HG03108 (cell line): ENCODE data around the gene KCTD4.
"Not testable (repeated sequence)": the region's sequence is repeated elsewhere in the genome, so short reads cannot be mapped to it uniquely, and the experiment has no call there.

Source experiments
- ATAC-seq: cut with Tn5 transposase; IDR thresholded peaks from one replicate; pipeline ENCODE4 v1.9.1; 2021; ENCODE audit warnings: moderate library complexity; ENCODE audit not compliant: unreplicated experiment

KCTD4 gene

GRCh38 chr13:45200701-45201232 is at the start of gene KCTD4:
TSS of gene KCTD4 (minus strand) at chr13:45201045. CDS start at chr13:45194567, 6,478 bp downstream.
- no peak for ATAC-seq

- no peak for ATAC-seq
Measured at GRCh38 chr13:45249662-45250061, 48.8 kb upstream of the KCTD4 start.

- ATAC-seq: not testable (repeated sequence)
Measured at GRCh38 chr13:45244736-45245135, 43.9 kb upstream of the KCTD4 start.

- no peak for ATAC-seq
Measured at GRCh38 chr13:45243077-45243476, 42.2 kb upstream of the KCTD4 start.

GRCh38 chr13:45242524-45242923 is 41.7 kb upstream of the KCTD4 start:
- ATAC-seq: no peak

- ATAC-seq: no peak
Measured at GRCh38 chr13:45242070-45242469, 41.2 kb upstream of the KCTD4 start.

GRCh38 chr13:45240143-45240542 is 39.3 kb upstream of the KCTD4 start:
- ATAC-seq: no peak

- no peak for ATAC-seq
Measured at GRCh38 chr13:45238945-45239795, 38.3 kb upstream of the KCTD4 start.

- no peak for ATAC-seq
Measured at GRCh38 chr13:45232591-45232990, 31.7 kb upstream of the KCTD4 start.

- no peak for ATAC-seq
Measured at GRCh38 chr13:45231722-45232121, 30.9 kb upstream of the KCTD4 start.

- no peak for ATAC-seq
Measured at GRCh38 chr13:45231305-45231704, 30.5 kb upstream of the KCTD4 start.

- ATAC-seq: no peak
Measured at GRCh38 chr13:45229172-45229571, 28.3 kb upstream of the KCTD4 start.

GRCh38 chr13:45228002-45228401 is 27.2 kb upstream of the KCTD4 start:
- ATAC-seq: no peak

- ATAC-seq: no peak
Measured at GRCh38 chr13:45226024-45226423, 25.2 kb upstream of the KCTD4 start.

GRCh38 chr13:45225370-45225769 is 24.5 kb upstream of the KCTD4 start:
- ATAC-seq: no peak

- no peak for ATAC-seq
Measured at GRCh38 chr13:45224176-45224575, 23.3 kb upstream of the KCTD4 start.

- ATAC-seq: no peak
Measured at GRCh38 chr13:45222919-45223318, 22.1 kb upstream of the KCTD4 start.

- ATAC-seq: no peak
Measured at GRCh38 chr13:45222516-45222915, 21.7 kb upstream of the KCTD4 start.

- no peak for ATAC-seq
Measured at GRCh38 chr13:45220403-45220802, 19.6 kb upstream of the KCTD4 start.

GRCh38 chr13:45219938-45220375 is 19.1 kb upstream of the KCTD4 start:
- no peak for ATAC-seq

- no peak for ATAC-seq
Measured at GRCh38 chr13:45219123-45219891, 18.5 kb upstream of the KCTD4 start.

- no peak for ATAC-seq
Measured at GRCh38 chr13:45218689-45219088, 17.8 kb upstream of the KCTD4 start.
